Measurements from ENCODE around the gene MCTP1. TPM values are rescaled to one million over a fixed set of nuclear protein-coding genes. Genes with fewer than 3 reads are reported as not detected.

MCTP1 gene
- total RNA-seq, 1 experiment from 2014 or later = 0.44 TPM

DNA sequence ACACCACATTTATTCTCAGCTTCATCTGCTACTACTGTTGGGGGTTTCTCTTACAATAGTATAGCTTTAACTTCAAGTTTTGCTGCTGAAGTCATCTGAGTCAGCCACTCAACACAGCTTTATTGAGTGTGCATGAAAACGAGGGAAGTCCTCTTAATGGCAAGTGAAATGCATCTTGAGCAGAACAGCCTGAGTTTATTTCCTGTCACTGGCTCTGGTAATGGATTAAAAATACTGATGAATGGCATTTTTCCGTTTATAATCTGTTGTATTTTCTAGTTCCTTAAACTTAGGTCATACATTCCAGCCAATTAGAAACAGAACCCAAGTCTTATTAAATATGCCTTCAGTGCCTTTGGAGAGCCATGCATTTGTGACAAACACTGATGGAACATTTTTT lies 427.8 kb downstream of the MCTP1 start (continued):
- TF ChIP-seq, protein P1, sequence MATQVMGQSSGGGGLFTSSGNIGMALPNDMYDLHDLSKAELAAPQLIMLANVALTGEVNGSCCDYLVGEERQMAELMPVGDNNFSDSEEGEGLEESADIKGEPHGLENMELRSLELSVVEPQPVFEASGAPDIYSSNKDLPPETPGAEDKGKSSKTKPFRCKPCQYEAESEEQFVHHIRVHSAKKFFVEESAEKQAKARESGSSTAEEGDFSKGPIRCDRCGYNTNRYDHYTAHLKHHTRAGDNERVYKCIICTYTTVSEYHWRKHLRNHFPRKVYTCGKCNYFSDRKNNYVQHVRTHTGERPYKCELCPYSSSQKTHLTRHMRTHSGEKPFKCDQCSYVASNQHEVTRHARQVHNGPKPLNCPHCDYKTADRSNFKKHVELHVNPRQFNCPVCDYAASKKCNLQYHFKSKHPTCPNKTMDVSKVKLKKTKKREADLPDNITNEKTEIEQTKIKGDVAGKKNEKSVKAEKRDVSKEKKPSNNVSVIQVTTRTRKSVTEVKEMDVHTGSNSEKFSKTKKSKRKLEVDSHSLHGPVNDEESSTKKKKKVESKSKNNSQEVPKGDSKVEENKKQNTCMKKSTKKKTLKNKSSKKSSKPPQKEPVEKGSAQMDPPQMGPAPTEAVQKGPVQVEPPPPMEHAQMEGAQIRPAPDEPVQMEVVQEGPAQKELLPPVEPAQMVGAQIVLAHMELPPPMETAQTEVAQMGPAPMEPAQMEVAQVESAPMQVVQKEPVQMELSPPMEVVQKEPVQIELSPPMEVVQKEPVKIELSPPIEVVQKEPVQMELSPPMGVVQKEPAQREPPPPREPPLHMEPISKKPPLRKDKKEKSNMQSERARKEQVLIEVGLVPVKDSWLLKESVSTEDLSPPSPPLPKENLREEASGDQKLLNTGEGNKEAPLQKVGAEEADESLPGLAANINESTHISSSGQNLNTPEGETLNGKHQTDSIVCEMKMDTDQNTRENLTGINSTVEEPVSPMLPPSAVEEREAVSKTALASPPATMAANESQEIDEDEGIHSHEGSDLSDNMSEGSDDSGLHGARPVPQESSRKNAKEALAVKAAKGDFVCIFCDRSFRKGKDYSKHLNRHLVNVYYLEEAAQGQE (IDR thresholded peaks at IDR 0.05; ENCODE audit: low read depth) = no peak
- TF ChIP-seq POLR2AphosphoS5 (IDR thresholded peaks at IDR 0.05; ENCODE audit: low read depth, low read length) = no peak
- no peak for TF ChIP-seq CBX3 (IDR thresholded peaks at IDR 0.05; ENCODE audit: low read depth)
- TF ChIP-seq RAD21 (IDR thresholded peaks at IDR 0.05; ENCODE audit: low read depth) = no peak

DNA sequence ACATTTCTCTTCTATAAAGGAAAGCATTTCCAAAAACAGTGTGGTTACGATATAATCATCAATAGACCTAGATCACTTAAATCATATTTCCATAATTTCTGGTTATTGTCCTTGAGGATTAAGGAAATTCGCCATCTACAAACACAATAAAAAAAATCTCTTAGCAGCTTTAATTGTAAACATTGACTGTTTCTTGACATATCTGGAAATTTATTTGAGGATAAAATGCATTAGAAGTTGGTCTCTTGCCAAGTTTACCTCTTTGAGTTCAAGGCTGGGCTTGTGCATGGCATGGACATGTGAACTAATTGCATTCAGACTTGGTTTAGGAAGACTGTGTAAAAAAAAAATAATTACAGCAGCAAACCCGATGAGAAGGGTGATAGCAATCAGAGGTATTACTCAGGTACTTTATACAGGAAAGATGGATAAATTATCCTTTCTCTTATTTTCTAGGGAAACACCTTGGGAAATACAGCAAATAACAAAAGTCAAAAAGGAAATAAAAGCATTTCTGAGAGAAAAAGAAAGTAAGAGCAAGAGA lies 428.6 kb downstream of the MCTP1 start:
- H3K4me3 ChIP-seq (replicated peaks in 1 of 2; ENCODE audit: low read depth in 1 of 2, low read length in 2 of 2) = no peak overlapping the region
- no peak for ATAC-seq
- no peaks in the 10 kb centered on the region for H3K36me3 ChIP-seq (ENCODE audit: control insufficient read depth in 1 of 2, insufficient read depth in 2 of 2, low read length in 2 of 2)
- ChIA-PET RAD21 (ENCODE audit: low non-redundant PET in 1 of 2, low total read pairs in 2 of 2, uncharacterized antibody in 2 of 2, unreplicated experiment in 2 of 2) (no interaction called here), POLR2A (no interaction called here), CTCF (no interaction called here)
- H3K9ac ChIP-seq (ENCODE audit: low read length) = no peak overlapping the region
- no peak for TF ChIP-seq EZH2 (IDR thresholded peaks at IDR 0.05)
- H3K4me1 ChIP-seq (ENCODE audit: control insufficient read depth in 1 of 2, insufficient read depth in 2 of 2, low read length in 2 of 2) = no peaks in the 10 kb centered on the region
- H3K9me2 ChIP-seq (ENCODE audit: insufficient read depth) = no peaks in the 10 kb centered on the region
- intact Hi-C loops (cut with micrococcal nuclease) = loop anchor here (10.0 kb wide), 2 partner anchors 1052 to 1252 kb away; no protein-coding TSS in a partner anchor
- no peak overlapping the region for H2AFZ ChIP-seq (ENCODE audit: low read depth, low read length, poor library complexity, severe bottlenecking)
- H3K27me3 ChIP-seq (ENCODE audit: insufficient read depth, low read length) = no peaks in the 10 kb centered on the region
- no peaks in the 10 kb centered on the region for H3K79me2 ChIP-seq (ENCODE audit: insufficient read depth, low read length)
- no peaks in the 10 kb centered on the region for H3K9me3 ChIP-seq (ENCODE audit: control insufficient read depth in 1 of 2, insufficient read depth in 1 of 2, low read depth in 1 of 2, low read length in 2 of 2)
- no peak overlapping the region for H3K27ac ChIP-seq (ENCODE audit: low read depth, low read length)
- no peaks in the 10 kb centered on the region for H4K20me1 ChIP-seq (ENCODE audit: insufficient read depth)
- no peak overlapping the region for H3K4me2 ChIP-seq (ENCODE audit: low read length)
- no TSS peak for BruUV-seq (replicated peaks)
- DNase-seq (ENCODE audit: low read depth, low spot score) = no peak

All from HCT116 (cell line).